ENCODE results near the gene ZNF883.

DNA sequence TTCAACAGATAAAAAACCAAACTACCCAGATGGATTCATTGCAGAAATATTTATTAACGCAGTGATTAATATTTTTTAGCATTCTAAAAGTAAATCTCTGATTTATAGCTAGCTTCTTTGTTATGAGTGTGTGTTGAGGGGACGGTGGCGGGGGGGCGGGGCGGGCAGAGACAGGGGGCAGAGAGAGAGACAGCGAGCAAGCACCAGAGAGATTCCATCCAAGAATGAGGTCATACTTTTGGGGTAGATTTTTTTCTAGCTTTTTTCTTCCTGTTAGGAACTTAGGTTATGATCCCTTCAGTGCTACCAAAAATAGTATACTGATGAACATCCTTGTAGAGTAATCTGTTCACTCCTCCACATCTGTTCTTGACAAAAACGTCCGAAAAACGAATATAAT, 500 bp upstream of the ZNF883 start:
- no peak for TF ChIP-seq SAP30 (IDR thresholded peaks at IDR 0.05; ENCODE audit: borderline replicate concordance, insufficient read depth, low read depth, low read length, poor library complexity, severe bottlenecking)
- TF ChIP-seq POLR2AphosphoS5 (IDR thresholded peaks at IDR 0.05; ENCODE audit: control insufficient read depth, insufficient read depth, low read depth, low read length): no peak
- TF ChIP-seq CAMTA2 (CRISPR knock-in tag; conservative IDR thresholded peaks at IDR 0.05): no peak
- TF ChIP-seq SAFB2 (IDR thresholded peaks at IDR 0.05; ENCODE audit: borderline replicate concordance, low read depth, low read length, severe bottlenecking): no peak
- TF ChIP-seq, protein P1, sequence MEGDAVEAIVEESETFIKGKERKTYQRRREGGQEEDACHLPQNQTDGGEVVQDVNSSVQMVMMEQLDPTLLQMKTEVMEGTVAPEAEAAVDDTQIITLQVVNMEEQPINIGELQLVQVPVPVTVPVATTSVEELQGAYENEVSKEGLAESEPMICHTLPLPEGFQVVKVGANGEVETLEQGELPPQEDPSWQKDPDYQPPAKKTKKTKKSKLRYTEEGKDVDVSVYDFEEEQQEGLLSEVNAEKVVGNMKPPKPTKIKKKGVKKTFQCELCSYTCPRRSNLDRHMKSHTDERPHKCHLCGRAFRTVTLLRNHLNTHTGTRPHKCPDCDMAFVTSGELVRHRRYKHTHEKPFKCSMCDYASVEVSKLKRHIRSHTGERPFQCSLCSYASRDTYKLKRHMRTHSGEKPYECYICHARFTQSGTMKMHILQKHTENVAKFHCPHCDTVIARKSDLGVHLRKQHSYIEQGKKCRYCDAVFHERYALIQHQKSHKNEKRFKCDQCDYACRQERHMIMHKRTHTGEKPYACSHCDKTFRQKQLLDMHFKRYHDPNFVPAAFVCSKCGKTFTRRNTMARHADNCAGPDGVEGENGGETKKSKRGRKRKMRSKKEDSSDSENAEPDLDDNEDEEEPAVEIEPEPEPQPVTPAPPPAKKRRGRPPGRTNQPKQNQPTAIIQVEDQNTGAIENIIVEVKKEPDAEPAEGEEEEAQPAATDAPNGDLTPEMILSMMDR (IDR thresholded peaks at IDR 0.05 in 2 of 3, conservative IDR thresholded peaks at IDR 0.05 in 1 of 3; ENCODE audit: insufficient read depth in 2 of 3, low read depth in 1 of 3, low read length in 3 of 3): no peak
- no peak for TF ChIP-seq ETS1 (conservative IDR thresholded peaks at IDR 0.05; ENCODE audit: control insufficient read depth, low read depth, low read length)
- TF ChIP-seq RBM22 (IDR thresholded peaks at IDR 0.05; ENCODE audit: low read depth, low read length, poor library complexity, severe bottlenecking): no peak

Data from K562 (cell line).